HS-27A (cell line): ENCODE measurements around the gene CTU1.

Experiments
- DNase-seq: peaks from one replicate; pipeline ENCODE4 v3.0.0-alpha.2; 2012; ENCODE audit warnings: low read depth, missing footprints

CTU1 gene

GRCh38 chr19:51131780-51132680, 23.8 kb upstream of the CTU1 start:
- DNase-seq: no peak

- DNase-seq: no peak
These were observed 21.5 kb upstream of the CTU1 start for GRCh38 chr19:51129716-51130115.

GRCh38 chr19:51128227-51128626, 20.0 kb upstream of the CTU1 start:
- no peak for DNase-seq

GRCh38 chr19:51127755-51128154, 19.5 kb upstream of the CTU1 start:
- DNase-seq: no peak

- no peak for DNase-seq
These were observed 18.8 kb upstream of the CTU1 start for GRCh38 chr19:51127032-51127431.

GRCh38 chr19:51125421-51126075, 17.3 kb upstream of the CTU1 start:
- no peak for DNase-seq

- DNase-seq: no peak
These were observed 16.5 kb upstream of the CTU1 start, which contains the start of gene SIGLEC9 for GRCh38 chr19:51124729-51125128. Gene SIGLEC9, plus strand, starts transcription at chr19:51124906. Its CDS starts 69 bp downstream, at chr19:51124975.

- no peak for DNase-seq
These were observed 16.0 kb upstream of the CTU1 start for GRCh38 chr19:51124216-51124615.

- no peak for DNase-seq
These were observed 15.6 kb upstream of the CTU1 start for GRCh38 chr19:51123802-51124201.

GRCh38 chr19:51123381-51123800, 15.2 kb upstream of the CTU1 start:
- no peak for DNase-seq

GRCh38 chr19:51122112-51122981, 14.1 kb upstream of the CTU1 start:
- no peak for DNase-seq

GRCh38 chr19:51121257-51121656, 13.0 kb upstream of the CTU1 start:
- no peak for DNase-seq

- DNase-seq: no peak
These were observed 12.0 kb upstream of the CTU1 start for GRCh38 chr19:51120160-51120559.

- no peak for DNase-seq
These were observed 11.4 kb upstream of the CTU1 start for GRCh38 chr19:51119611-51120010.

- no peak for DNase-seq
These were observed 10.9 kb upstream of the CTU1 start for GRCh38 chr19:51119101-51119500.

GRCh38 chr19:51116736-51117286, 8.6 kb upstream of the CTU1 start:
- no peak for DNase-seq

- DNase-seq: no peak
These were observed 6.0 kb upstream of the CTU1 start for GRCh38 chr19:51114087-51114729.

- DNase-seq: no peak
These were observed 3.4 kb upstream of the CTU1 start for GRCh38 chr19:51111606-51112005.

GRCh38 chr19:51110666-51110971, 2.4 kb upstream of the CTU1 start:
- no peak for DNase-seq

GRCh38 chr19:51108805-51109146, 567 bp upstream of the CTU1 start:
- no peak for DNase-seq

GRCh38 chr19:51107406-51108065, 673 bp downstream of the CTU1 start:
- no peak for DNase-seq
